HL-60/S4 (cell line): ENCODE results near the gene LRRC27.
"Not testable (repeated sequence)": the region's sequence is repeated elsewhere in the genome, so short reads cannot be mapped to it uniquely, and the experiment has no call there.

Source experiments
- in situ Hi-C: fragments of 300-500 bp; cut with MboI; formaldehyde crosslinking; loops from 2 replicates; pipeline ENCODE4 v1.14.3; 2022; ENCODE audit warnings: low sequenced_read_pairs

LRRC27 gene

DNA sequence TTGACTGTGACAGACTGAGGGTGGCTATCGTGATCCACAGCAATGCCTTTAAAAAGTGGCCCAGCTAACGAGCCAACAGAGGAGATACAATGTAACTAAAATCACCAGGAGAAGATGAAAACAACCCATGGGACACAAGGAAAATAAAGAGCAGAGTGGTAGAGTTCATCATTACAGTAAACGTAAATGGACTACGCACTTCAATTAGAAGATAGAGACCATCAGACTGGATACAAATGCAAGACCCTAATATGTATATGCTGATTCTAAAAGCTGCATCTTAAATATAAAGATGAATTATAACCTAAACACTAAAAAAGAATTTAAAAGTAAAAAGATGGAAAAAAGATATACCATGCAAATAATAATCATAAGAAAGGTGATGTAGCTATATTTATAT, 17.7 kb upstream of the LRRC27 start:
- in situ Hi-C loops: no loop called here

DNA sequence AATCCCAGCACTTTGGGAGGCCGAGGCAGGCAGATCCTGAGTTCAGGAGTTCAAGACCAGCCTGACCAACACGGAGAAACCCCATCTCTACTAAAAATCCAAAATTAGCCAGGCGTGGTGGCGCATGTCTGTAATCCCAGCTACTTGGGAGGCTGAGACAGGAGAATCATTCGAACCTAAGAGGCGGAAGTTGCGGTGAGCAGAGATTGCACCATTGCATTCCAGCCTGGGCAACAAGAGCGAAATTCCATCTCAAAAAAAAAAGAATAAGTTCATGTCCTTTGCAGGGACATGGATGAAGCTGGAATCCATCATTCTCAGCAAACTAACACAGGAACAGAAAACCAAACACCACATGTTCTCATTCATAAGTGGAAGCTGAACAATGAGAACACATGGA, 17.1 kb upstream of the LRRC27 start:
- in situ Hi-C loops: not testable (repeated sequence)

DNA sequence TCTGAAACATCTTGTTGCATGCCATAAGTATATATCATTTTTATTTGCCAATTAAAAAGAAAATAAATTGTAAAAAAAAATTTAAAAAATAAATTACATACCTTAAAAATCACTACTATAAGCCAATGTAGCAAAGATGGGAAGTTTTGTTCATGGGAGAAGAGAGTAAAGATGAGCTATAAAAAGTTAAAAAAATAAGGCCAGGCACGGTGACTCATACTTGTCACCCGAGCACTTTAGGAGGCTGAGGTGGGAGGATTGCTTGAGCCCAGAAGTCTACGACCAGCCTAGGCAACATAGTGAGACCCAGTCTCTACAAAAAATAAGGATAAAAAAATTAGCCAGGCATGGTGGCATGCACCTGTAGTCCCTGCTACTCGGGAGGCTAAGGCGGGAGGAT, 15.9 kb upstream of the LRRC27 start:
- in situ Hi-C loops: no loop called here

DNA sequence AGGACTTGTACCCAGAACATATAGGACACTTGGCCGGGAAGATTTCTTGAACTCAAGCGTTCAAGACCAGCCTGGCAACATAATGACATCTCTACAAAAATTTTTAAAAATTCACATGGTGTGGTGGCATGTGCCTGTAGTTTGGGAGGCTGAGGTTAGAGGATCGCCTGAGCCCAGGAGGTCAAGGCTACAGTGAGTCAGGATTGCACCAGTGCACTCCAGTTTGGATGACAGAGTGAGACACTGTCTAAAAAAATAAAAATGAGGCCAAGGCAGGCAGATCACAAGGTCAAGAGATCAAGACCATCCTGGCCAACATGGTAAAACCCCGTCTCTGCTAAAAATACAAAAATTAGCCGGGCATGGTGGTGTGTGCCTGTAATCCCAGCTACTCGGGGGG, 14.5 kb upstream of the LRRC27 start:
- in situ Hi-C loops: not testable (repeated sequence)

DNA sequence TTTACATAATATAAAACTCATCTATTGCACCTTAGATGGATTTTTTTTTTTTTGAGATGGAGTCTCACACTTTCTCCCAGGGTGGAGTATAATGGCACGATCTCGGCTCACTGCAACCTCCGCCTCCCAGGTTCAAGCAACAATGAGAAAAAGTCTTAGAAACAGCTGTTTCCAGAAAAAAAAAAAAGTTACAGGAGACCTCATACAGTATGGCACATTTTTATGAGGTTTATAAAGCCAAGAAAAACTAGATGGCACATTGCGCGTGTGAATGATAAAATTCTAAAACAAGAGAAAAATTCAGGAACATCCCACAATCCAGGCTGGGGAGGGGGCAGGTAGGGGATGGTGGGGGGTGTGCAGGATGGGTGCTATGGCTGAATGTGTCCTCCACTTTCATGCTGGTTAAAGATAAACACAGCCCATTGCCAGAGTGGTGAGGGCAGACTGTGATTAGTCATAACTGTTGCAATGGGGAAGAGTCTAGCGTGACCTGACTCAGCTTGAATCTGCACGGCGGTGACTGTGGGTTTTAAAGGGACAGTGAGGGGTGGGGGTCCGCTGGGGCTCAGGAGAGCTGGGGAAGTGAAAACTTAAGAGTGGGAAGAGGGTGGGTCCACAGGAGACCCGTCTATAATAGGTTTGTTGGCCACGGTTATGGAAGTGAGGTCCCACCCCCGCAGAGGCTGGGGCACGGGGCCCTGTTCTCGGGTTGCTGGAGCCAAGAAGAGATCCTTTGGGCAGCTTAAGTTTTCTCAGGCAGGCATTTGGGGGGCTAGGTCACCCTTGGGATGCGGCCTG, 11.9 kb upstream of the LRRC27 start:
- in situ Hi-C loops: no loop called here

DNA sequence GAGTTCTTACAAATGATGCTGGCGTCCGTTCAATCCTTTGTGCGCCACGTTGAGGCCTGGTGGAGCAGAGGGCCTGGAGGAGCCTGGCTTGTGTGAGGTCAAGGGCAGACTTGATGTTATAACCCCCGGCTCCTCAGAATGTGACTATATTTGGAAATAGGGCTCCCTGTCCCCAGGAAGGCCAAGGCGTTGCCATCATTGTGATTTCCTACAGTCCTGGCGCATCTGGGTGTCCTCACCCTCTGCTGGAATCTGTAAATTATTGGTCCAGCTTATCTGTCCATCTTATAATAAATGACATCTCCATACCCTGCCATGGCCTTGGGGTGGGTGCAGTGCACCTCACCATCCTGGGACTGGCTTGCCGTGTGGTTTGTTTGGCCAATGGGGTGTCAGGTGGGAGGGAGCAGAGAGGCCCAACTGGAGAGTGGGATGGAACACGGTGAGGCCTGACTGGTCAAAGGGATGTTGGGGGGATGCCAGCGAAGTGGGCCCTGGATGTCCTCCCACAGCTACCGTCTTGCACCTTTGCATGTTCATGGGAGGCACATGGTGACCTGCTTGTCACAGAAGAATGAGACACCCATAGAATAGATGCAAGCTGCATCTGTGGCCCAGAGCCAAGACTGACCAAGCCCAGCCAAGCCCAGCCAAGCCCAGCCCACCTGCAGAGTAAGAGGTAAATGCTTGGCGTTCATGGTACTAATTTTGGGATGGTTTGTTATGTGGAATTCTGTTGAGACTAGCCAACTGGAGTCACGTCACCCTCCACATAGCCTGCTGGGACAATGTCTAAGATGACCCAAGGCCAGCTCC, 11.1 kb upstream of the LRRC27 start:
- in situ Hi-C loops: no loop called here

DNA sequence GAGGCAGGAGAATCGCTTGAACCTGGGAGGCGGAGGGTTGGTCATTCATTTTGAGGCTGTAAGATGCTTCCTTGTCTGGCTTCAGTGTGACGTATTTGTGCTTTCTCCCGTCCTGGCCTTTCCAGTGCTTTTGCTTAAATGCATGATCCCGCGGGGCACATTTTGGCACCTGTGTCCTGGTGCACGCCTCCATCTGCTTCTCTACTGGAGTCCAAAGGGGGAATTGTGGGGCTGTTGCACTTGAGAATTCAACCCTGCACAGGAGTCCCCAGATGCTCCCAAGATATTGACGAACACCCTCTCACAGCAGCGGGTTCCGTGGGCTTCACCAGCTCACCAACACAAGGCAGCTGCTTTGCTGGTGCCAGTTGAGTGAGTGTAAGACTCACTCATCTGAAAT, 10.3 kb upstream of the LRRC27 start:
- in situ Hi-C loops: no loop called here

DNA sequence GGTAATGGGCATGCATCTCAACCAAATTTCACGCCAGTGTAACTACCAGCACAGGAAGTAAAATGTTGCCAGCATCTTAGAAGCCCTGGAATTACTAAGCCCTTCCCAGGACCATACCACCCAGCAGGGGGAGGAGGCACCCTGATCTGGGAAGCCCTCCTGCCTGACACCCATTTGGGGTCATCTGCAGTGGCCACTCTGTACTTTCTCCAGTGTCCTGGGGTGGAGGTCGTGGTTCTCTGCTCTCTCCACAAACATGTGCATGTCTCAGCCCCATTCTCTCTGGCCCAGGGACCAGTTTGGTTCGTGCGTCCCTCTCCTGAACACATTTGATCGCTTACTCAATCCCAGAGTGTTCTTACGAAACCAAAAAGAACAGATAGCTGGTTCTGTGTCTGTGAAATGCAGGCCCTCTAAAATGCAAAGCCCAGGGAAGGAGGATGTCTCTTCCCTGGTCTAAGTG, 9.4 kb upstream of the LRRC27 start:
- in situ Hi-C loops: no loop called here

DNA sequence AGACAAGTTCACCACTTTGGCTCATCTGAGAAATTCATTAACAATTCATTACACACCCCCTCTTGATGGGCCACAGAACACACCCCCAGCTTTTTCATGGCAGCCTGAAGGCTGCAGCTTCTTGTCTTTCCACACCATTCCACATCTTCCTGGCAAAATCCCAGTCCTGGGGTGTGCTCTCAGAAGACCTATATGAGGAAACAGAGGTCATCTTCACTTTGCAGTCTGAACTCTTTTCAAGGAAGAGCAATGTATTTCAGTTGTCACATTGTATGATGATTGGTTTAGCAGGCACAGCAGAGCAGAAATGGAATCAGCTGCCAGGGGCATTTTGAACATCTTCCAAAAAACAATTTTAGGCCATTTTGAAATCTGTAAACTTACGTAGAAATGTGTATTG, 7.8 kb upstream of the LRRC27 start:
- in situ Hi-C loops: no loop called here

DNA sequence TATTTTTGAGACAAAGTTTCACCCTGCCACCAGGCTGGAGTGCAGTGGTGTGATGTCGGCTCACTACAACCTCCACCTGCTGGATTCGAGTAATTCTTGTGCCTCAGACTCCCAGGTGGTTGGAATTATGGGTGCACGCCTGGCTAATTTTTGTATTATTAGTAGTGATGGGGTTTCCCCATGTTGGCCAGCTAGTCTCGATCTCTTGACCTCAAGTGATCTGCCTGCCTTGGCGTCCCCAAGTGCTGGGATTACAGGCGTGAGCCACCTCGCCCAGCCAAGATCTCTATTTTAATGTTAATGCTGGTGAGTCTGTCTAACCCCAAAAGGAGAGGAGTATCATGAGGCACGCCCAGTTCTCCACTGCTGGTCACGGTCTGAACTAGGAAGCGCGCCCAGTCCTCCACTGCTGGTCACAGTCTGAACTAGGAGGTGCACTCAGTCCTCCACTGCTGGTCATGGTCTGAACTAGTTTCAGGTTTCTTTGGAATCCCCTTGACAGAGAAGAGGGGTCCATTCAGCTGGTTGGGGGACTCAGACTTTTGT, 5.6 kb upstream of the LRRC27 start:
- in situ Hi-C loops: no loop called here

DNA sequence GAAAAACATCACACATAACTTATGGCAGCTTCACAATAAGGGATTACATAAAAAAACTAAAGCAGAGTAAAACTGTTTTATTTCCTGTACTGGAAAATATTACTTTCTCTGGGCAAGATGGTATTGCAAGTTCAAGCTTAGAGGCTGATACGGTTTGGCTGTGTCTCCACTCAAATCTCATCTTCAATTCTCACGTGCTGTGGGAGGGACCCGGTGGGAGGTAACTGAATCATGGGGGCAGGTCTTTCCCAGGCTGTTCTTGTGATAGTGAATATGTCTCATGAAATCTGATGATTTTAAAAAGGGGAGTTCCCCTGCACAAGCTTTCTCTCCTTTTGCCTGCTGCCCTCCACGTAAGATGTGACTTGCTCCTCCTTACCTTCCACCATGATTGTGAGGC, 5.1 kb upstream of the LRRC27 start:
- in situ Hi-C loops: no loop called here

DNA sequence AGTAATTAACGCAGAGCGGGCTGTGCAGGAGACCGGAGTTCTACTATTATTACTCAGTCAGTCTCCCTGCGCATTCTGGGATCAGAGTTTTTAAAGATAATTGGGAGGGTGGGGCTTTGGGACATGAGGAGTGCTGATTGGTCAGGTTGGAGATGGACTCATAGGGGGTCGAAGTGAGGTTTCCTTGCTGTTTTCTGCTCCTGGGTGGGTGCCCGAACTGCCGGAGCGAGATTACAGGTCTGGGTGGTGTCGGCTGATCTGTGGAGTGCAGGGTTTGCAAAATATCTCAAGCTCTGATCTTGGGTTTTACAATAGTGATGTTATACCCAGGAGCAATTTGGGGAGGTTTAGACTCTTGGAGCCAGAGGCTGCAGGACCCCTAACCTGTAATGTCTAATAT, 3.9 kb upstream of the LRRC27 start:
- in situ Hi-C loops: no loop called here

DNA sequence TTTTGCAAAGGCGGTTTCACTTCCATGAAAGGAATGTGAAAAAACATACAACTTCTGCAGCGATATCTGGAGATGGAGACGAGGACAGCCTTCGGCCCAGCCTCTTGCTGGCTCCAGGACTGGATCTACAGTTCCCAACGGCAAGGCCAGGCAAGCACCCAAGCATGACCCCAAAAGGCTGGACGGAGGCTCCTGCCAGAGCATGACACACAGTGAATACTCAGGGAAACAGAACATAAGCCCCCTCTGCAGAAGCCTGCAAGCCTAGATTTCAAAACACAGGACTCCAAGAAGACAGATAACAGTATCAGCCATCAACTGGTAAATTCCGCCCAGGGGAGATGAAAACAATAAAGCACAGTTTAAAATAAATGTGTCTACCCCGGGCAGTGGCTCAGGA, 3.3 kb upstream of the LRRC27 start:
- in situ Hi-C loops: no loop called here

DNA sequence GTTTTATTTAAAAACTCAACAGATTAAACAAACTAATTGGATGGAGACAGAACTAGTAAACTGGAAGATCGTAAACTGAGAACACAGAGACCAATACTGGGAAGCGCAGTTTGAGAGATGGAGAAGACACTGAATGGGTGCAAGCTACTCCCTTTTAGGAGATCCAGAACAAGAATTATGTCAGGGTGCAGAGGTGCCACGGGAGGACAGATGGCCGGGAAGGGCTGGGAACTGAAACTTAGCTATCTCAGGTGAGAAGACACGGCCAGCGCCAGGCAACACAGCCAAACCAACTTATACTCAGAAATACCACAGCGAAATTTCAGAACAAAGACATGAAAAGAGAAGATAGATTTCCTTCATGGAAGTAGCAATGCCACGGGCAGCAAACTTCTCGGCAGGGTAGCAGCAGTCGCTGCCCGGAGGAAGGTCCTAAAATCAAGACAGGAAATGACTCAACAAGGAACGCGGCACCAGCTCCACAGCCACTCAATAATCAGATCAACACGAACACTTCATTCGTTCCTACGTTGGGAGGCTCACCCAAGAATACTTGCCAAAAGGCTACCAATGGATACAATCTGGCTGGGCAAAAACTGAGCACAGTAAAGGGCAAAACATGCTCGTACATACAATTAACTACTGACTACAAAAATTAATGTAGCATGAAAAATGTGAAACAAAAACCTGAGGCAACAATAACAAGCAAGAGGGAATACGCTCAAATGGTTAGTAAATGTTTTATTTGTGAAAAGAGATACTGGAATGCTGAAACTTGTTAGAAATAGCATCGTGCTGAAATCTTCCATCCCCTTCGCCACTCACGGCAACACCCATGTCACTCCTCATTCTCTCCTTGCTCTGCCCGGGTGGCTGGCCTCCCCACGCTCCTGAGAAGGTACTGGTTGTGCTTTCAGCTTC, 2.2 kb upstream of the LRRC27 start:
- in situ Hi-C loops: no loop called here

DNA sequence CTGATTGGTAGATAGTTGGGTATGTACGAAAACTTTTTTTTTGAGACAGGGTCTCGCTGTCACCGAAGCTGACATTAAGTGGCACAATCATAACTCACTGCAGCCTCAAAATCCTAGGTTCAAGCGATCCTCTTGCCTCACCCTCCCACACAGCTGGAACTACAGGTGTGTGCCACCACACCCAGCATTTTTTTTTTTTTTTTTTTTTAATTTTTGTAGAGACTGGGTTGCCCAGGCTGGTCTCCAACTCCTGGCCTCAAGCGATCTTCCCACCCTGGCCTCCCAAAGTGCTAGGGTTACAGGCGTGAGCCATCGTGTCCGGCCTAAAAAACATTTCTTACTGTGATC, 1.5 kb upstream of the LRRC27 start:
- in situ Hi-C loops: no loop called here

DNA sequence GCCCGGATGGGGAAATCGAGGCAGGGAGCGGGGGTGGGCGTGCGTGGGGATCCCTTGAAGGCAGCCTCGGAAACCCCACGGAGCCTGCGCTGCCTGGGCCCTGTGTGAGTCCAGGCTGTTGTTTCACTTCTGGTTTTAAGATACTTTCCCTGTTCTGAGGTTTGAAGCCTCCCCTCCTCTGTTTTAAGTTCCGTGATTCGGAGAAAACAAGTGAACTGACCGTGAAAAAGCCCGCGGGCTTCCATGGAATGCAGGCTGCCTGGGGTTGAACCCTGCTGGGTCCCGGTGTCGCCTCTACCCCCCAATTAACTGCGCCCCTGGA, 401 bp downstream of the LRRC27 start:
- in situ Hi-C loops: no loop called here

DNA sequence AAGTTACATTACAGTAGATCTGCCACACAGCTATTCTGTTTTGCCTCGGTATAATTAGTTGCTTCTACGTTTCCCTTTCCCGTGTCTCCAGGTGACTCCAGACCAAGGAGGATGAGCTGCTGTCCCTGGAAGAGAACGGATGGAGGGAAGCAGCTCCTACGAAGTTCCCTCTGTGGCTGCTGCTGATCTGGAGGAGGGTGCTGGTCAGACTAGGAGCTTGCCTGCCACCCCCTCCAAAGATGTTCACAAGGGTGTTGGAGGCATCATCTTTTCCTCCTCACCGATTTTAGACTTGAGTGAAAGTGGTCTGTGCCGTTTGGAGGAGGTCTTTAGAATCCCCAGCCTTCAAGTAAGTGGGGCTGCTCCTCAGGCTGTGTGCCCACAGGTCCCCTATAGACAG, 1.4 kb downstream of the LRRC27 start:
- in situ Hi-C loops: no loop called here

DNA sequence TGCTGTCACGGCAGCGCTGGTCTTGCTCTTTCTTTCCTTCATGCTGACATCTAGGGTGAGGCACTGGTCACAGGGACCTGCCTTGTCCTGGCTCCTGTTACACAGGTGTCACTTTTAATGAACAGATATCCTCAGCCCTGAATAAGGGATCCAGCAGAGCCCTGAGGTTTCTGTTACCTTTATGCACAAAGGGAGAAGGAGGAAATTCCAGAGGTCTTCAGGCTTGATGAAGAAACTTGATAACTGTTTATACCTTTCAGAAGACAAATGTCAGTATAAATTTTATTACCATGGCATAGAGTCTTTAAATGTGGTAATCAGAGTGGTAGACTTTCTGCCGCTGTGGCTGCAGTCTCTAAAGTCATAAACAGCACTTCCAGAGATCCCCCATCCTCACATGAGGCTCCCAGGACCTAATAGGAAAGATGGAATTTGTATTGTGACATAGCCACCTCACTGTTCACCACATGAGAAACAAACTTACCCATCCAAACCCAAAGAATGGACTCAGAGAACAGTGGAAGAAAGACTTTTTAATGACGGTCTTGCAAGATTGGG, 2.7 kb downstream of the LRRC27 start:
- in situ Hi-C loops: no loop called here

DNA sequence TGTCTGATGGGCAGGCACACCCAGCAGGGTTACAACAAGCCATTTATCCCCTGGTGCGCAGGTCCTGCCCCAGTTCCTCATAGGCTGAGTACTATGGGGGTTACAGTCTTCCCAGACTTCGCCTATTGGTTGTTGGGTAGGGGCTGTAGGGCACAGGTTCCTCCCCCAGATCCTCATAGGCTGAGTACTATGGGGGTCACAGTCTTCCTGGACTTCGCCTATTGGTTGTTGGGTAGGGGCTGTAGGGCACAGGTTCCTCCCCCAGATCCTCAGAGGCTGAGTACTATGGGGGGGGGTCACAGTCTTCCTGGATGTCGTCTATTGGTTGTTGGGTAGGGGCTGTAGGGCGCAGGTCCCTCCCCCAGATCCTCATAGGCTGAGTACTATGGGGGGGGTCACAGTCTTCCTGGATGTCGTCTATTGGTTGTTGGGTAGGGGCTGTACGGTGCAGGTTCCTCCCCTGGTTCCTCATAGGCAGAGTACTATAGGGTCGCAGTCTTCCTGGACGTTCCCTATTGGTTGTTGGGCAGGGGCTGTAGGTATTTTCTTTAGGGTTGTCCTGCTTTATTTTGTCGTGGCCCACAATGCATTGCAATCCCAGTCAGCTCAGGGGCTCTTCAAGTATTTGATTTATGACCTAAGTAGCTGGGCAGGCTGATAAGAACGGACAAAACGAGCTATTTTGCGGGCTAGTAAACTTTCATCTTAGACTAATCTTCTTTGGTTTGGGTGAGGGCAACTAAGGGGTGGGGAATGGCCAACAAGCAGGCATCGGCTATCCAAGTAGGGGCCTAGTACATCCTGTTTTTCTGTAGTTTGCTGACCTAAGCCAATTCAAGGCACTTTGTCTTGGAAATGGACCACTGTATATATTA, 3.4 kb downstream of the LRRC27 start:
- in situ Hi-C loops: no loop called here
